Coronary artery (tissue), 2 donors: ENCODE data around the gene ALOX5AP.

Experiments used
- DNase-seq: peaks from one replicate; pipeline ENCODE4 v3.0.0-alpha.2; 2017; ENCODE audit warnings: low spot score
- H3K27ac ChIP-seq, 2 donors: fragments of 200-600 bp; sonication (generic); one replicate each; pipeline ENCODE4 v1.5.1; 2016 to 2019
- H3K4me3 ChIP-seq: fragments of 200-600 bp; sonication (generic); 2 replicates; pipeline ENCODE4 v1.5.1; 2016; ENCODE audit warnings: mild to moderate bottlenecking, moderate library complexity
- CTCF ChIP-seq: fragments of 200-600 bp; sonication (generic); IDR thresholded peaks from one replicate; pipeline ENCODE4 v1.5.1; 2019; ENCODE audit warnings: antibody characterized with exemption

ALOX5AP gene

DNA sequence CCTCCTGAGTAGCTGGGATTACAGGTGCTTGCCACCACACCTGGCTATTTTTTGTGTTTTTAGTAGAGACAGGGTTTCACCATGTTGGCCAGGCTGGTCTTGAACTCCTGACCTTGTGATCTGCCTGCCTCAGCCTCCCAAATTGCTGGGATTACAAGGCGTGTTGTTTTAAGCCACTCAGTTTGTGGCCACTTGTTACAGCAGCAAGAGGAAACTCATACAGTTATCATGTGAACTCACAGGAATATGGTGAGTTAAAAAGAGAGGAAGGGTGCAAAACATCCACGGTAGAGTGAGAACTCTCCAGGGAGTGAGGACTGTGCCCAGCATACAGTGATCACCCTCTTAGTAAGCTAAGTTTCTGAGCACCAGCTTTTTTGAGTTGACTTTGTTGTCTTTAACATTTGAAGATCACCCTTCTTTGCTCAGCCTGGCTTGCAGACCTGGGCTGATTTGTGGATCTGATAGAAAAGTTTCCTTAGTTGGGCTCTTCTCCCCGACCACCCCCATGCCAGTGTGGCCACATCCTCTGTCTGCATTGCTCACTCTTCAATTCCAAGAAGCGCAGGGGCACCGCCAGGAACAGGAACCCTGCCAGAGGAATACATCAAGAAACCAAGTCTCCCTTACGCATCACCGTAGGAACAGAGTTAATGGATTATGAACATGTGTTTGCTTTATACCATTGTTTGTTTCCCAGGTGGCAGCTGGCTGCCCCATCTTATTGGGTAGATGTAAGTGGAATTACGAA, 16.0 kb downstream of the ALOX5AP start:
- Histone ChIP-seq H3K27ac (no peak overlapping the region), H3K4me3 (no peak overlapping the region)
- no peak for DNase-seq
- no peak for TF ChIP-seq CTCF

GRCh38 chr13:30752201-30752797, 17.0 kb downstream of the ALOX5AP start:
- Histone ChIP-seq H3K4me3 (no peak overlapping the region), H3K27ac (peak overlapping the region; percentile 39 to 48)
- DNase-seq, result peak; percentile 54
- no peak for TF ChIP-seq CTCF

DNA sequence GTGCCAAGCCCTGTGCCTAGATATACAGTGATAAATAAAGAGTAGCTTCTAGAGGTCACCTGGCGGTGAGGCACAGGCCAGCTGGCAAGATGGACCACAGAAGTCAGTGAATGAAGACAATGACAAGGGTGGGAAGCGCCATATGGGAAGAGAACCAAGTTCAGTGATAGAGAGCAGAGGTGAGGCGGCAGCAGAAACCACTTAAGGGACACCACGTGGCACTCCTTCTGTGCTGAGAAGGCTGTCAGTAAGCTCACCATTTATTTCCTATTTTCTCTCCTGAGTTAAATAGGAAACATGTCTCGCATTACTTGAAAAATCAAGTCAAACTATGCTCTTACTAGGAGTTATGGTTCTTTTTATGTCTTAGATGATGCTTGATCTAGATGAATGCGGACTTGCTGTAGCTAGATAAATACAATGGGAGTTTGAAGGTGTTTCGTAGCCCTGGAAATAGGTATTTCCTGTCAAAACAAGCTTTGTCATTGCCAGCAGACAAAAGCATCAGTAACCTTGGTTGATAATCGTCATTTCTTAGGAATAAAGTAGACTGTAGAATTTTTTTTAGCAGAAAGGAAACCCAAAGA, 17.8 kb downstream of the ALOX5AP start:
- no peak for TF ChIP-seq CTCF
- Histone ChIP-seq H3K27ac (no peak overlapping the region), H3K4me3 (no peak overlapping the region)
- peak; percentile 24 for DNase-seq

DNA sequence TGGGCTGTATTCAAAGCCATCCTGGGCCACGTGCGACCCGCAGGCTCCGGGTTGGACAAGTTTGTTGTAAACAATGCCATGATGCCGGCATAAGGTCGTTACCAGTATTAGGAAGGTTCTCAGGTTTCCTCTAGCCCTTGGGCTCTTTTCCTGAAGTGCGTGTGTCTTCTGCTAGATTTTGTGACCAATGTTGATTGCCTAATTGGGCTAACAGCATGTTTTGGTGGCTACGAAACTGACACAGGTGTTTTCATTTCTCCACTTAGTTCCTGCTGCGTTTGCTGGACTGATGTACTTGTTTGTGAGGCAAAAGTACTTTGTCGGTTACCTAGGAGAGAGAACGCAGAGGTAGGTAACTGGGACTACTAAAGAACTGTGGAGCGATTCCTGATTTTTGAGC, 20.3 kb downstream of the ALOX5AP start:
- Histone ChIP-seq H3K4me3 (no peak overlapping the region), H3K27ac (no peak overlapping the region)
- TF ChIP-seq CTCF, result no peak
- DNase-seq, result no peak

DNA sequence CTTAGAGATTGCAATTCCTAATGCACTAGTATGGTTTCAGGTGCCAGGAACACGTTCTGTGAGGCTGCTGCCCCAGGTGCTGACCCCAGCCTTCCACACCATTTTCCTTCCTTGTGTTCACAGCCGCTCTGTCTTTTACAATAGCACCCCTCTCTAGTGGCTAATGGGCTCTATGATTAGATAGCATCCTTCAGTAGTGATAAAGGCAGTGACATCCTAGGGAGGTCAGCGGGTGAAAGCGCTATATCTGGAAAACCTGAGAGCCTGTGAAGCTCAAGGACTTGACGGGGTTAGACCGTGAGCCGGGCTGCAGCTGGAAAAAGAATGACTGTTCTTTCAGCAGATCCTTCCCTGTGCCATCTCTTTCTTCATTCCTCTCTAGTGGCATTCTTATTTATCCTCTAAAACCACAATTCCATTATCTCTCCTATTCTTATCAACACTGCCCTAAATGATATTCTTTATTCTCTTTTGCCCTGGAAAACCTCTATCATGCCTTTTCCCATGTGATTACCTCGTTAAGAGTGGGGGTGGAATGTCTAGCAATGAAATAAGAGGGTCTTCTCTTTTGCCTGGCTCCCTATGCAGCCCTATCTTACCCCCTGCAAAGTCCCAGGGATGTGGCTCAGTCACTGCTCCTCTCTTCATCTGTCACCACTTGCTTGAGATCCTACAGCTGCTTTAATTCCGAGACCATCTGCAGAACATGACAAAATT, 21.8 kb downstream of the ALOX5AP start:
- DNase-seq, result peak; percentile 45
- no peak for TF ChIP-seq CTCF
- no peak overlapping the region for H3K27ac ChIP-seq
- no peak overlapping the region for H3K4me3 ChIP-seq

DNA sequence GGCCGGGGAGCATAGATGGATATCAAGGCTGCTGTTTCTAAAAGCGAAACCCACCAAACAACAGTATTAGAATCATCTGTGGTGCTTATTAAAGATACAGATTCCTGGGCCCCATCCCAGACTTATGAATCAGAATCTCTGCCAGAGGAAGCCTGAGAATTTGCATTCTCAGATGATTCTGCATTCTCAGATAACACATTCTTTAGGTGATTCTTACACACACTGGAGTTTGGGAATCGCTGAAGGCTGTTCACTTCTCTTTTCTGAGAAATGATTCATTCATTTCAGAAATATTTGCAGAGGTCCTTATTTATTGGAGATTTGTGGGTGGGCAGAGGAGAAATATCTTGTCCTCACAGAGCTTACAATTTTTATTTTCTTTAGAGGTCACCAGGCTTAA, 24.4 kb downstream of the ALOX5AP start:
- DNase-seq, result no peak
- Histone ChIP-seq H3K27ac (no peak overlapping the region), H3K4me3 (no peak overlapping the region)
- TF ChIP-seq CTCF, result no peak
